Measurements from ENCODE around the gene RYK.
A peak's percentile ranks its signal among the peaks of the same experiment; 100 is the strongest.
"Not testable (repeated sequence)": the region's sequence is repeated elsewhere in the genome, so short reads cannot be mapped to it uniquely, and the experiment has no call there.

Gene RYK

DNA sequence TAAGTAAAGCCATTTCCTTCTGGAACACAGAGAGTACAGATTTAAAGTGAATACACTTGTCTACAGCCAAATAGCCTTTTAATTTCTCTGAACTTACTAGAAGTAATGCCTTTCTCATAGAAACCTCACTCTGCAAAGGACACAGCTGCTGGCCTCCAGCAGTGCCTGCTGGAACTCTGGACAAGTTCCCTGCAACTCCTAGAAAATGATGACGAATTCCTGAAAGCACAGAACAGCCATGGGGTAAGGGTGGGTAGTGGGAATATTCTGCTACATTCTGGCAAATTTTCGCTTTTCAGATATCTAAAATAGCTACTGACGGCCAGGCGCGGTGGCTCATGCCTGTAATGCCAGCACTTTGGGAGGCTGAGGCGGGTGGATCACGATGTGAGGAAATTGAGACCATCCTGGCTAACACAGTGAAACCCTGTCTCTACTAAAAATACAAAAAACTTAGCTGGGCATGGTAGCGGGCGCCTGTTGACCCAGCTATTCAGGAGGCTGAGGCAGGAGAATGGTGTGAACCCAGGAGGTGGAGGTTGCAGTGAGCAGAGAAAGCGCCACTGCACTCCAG is 34.4 kb downstream of the RYK start:
- DNase-seq (ENCODE audit: low read depth), result no peak

DNA sequence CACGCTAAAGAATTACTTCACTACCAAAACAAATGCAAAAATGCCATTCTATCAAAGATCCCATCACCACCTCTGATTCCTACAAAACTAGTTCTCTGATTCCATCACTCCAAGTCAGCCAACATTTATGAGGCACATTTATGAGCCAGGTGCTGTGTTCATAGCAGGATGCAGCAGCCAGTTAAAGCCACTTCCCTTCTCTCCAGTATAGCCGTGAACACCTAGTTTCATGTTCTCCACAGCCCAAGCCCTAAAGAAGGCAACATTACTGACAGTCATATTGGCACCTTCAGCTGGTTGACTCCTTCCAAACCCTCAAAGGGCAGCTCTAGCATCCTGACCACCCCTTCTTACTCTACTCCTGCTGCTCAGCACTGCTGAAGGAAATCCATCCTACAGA is 36.4 kb downstream of the RYK start:
- no peak for DNase-seq (ENCODE audit: low read depth)

DNA sequence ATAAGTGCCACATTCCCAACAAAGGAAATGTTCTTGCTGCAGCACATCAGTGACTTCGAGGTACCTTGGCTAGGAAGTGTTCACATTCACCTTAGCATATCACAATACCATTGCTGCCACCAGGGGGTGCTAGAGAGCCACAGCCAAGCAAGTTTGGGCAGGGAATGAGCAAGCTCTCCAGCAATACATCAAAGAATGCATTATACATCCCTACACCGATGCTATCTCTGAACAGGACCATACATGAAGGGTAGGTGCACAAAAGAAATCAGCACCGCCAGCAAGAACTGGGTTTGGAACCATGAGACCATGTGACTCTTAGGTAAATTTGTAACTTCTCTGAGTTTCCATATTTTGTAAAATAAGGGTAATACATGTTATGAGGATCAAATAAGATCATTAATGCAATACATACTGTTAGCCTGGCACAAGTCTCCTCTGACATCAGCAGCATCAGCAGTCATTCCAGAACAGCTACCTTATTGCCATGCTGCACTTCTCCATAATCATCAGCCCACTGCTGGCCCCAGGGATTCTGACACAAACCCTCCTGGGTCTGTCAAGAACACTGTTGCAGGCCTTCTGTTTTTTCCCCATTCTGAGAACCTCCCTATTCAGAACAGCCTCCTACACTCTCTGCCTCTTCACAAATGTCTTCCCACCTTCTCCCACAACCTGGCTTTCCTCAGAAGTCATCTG is 37.5 kb downstream of the RYK start:
- peak; percentile 77 for DNase-seq (ENCODE audit: low read depth)

DNA sequence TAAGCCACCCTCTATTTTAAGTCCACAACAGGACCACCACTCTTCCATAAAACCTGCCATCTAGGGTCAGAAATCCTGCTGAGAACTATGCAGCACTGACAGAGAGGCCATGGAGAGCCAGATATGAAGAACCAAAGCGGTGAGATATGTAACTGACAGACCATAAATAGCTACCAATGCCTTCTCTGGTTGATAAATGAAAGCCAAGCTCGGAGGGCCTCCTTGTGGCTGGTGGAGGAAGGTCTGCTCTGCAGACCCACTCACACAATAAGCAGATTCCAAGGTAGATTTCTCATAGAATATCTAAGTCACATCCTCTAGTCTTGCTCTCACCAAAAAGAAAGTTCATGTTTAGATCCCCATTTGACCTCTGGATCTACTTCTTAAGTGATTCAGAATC is 38.9 kb downstream of the RYK start:
- DNase-seq (ENCODE audit: low read depth), result no peak

DNA sequence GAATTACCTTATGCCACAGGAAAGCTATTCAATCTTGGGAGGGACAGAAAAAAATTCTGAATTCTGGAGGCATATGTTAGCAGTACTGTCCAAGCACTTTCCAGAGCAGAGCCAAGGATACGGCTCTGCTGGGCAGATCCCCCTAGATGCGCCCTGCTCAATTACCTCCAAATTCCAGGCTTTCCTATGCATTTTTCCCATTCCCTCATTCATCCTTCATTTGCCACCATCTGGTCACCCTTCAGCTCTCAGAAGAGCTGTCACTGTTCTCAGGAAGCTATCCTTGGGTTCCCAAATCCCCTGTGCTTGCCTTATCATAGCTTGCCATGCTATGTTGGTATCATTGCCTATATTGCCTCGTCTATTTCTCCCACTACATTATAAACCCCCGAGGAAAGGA is 45.2 kb downstream of the RYK start:
- DNase-seq (ENCODE audit: low read depth), result no peak

DNA sequence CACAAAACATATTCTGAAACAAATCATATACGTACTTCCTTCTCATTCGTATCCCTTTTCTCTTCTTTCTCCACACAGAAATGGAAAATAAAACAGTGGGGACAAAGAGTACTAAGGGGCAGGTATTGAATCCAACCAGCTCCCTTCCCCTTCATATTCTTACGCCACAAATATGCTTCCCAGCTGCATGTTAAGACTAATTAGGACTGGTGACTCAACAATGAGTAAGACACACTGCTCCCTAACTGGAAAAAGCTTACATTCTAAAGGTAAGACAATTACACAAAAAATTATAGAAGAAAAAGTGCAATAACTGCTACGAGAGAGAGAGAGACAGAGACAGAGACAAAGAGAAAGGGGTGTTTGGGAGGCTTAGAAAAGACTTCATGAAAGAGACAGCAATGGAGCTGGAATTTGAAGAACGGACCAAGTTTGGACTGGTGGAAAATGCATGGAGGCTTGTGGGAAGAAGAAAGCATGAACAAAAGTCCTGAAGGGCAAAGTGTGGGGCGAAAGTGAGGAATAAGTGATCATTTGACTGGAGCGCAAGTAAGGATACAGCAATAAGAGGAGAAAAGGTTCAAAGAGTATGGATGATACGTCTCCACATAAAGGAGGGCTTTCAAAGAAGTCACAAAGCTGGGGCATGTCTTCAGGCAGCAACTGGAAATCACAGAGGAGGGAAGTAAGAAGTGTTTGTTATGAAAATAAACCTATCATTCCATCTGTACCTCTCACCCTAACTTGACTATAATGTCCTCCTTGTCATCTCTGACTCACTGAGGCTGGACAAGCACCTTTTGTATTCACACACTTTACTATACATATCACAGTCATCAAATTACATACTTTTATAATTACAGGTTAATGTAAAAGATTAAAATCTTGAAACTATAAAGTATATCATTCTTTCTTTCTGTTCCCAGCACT is 49.2 kb downstream of the RYK start:
- DNase-seq (ENCODE audit: low read depth), result no peak

DNA sequence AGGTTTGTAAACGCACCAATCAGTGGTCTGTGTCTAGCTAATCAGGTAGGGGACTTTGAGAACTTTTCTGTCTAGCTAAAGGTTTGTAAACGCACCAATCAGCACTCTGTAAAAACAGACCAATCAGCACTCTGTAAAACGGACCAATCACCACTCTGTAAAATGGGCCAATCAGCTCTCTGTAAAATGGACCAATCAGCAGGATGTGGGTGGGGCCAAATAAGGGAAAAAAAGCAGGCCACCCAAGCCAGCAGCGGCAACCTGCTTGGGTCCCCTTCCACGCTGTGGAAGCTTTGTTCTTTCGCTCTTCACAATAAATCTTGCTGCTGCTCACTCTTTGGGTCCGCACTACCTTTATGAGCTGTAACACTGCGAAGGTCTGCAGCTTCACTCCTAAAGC is 50.8 kb downstream of the RYK start:
- DNase-seq (ENCODE audit: low read depth), result not testable (repeated sequence)

DNA sequence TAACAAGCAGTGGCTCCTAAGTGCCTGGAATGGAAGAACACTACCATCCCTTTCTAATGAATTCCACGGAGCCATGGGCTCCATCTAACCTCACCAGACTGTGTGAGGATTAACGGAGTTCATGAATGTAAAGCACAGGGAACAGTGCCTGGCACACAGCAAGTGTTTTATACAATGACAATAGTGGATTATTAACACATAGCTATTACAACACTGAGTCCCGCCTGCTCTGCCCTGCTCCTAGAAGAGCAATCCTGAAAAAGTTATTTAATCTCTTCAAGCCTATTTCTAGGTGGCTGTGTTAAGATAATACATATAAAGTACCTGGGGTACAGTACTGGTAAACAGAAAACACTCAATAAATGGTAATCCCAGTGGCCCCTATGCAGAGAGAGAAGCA is 51.4 kb downstream of the RYK start:
- no peak for DNase-seq (ENCODE audit: low read depth)

DNA sequence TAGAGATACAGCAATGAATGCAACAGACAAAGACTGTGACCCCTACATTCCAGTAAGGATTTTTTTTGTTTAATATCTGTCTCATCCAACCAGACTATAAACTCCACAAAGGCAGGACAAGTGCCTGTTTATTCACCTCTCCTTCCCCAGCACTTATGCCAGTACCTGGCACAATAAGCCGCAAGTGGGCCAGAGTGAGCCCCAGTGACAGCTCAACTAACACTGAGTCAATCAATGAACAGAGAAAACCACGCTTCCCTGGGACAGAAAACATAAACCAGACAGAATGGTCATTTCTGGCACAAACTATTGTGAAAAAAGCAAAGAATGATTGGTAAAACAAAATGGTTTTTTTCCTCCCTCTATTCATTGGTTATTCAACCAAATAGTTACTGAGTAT is 52.2 kb downstream of the RYK start:
- DNase-seq (ENCODE audit: low read depth), result no peak

DNA sequence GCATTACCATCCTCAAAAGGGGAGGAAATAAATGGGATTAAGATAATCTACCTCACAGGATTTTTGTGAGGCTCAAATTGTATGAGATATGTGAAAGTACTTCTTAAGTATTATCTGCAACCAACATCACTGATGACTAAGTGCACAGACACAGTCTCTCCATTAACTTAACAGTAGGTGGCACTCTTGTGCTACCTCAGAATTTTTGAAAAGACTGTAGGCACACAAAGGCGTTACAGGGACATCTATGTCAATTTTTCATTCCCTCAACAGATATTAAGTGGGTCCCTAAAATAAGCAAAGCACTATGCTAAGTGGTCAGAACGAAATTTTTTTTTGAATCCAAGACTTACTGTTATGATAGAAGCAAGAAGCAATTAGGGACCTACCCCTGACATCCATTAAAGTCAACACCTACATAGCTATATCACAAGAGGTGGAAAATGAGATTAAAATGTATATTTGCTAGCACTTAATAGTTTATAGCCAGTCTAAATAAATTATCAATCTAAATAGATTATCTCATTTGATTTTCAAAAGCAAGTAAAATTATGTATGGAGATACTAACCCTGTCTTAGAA is 52.9 kb downstream of the RYK start:
- peak; percentile 7 for DNase-seq (ENCODE audit: low read depth)

DNA sequence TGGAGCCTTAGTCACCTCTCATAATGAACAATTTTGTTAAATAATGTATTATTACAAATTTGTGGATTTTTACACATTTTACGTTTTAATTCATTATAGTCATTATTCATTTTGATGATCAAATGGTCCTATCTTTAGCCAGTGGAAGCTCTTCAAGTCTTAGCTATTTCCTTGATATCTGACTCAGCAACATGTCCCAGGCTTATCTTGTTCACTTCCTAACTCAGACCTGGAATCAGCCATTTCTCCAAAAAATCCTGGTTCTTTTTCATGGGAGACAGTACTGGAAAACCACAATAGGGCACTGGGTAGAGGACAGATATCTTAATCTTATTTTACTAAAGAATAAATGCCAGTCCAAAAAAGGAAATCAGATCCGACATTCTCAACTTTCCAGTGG is 56.4 kb downstream of the RYK start:
- no peak for DNase-seq (ENCODE audit: low read depth)

DNA sequence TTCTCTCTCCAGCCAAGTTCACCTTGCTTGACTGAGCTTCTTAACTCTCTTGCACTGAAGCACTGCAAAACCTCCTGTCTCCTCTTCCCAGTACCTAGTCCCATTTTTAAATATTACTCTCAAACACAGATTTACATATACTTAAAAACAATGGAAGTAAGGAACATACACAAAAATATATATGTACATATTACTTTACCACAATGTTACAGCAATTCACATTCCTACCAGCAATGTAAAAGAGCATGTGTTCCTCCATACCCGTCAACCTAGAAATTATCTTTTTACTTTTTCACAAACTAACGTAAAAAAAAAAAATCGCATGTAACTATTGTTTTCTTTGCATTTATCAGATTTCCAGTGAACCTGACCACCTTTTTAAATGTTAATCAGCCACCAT is 60.4 kb downstream of the RYK start:
- no peak for DNase-seq (ENCODE audit: low read depth)

DNA sequence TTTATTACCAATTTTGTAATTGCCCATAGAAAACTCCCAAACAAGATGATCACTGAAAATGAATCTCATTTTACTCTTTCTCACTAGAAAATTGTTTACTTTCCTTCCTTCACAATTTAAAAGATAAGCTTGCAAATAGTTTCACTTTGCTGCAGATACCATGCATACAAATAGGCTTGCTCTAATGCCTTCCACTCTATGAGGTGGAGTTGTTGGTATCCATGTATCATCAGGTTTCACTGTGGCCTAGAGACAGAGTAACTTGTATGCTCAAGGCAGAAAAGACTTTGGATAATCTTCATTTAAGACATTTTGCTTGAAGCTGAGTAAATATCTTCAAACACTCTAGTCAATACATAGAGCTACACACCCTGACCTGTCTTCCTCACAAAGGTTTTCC is 60.8 kb downstream of the RYK start:
- no peak for DNase-seq (ENCODE audit: low read depth)

DNA sequence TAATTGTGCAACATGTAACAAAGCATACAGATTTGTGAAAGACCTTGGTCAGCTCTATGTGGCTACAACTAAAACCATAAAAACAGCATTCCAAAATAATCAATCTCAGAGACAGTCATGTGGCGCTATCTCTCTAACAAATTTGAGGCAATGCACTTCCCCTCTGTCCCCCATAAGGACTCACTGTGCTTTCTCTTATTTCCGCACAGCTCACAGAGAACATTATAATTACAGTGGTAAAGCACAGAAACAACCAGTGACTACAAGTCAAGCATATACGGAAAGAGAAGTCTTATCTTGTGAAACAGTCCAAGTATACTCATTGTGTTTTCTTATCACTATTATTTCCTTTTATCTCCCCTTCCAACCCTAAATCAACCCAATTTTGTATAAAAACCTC is 64.3 kb downstream of the RYK start:
- DNase-seq (ENCODE audit: low read depth), result no peak

DNA sequence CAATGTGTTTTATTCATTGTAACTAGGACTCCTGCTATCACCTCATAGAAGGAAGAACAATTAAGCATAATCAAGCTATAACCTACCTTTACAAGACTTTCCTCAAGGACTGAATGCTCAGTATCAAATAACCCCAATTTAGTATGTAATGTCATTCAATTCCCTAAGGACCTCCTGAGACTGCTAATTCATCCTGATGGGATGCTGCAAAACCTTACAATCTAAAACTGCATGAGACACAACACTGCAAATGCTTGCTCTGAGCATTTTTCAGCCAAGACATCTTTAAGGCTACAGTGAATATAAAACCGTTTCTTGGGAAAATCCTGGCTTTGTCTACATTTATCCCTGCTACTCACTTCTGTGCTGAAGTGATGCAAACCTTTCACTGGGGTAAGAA is 69.9 kb downstream of the RYK start:
- DNase-seq (ENCODE audit: low read depth), result no peak

DNA sequence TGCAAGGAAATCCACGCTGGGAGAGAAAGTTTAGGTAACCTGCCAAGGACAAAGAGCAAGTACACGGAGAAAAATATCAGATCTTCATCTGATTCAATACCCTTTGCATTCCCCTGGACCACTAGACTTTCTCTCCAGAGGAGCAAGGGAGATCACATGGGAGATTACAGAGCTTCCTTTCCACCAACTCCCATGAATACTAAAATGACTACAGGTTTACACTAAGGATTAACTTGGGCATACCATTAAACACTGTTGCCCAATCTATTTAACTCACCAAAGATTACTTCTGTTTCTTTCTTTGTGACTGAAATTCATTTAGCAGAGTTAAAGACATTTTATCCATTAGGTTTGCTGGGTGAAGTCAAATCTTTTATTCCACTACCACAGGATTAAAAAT is 71.2 kb downstream of the RYK start:
- DNase-seq (ENCODE audit: low read depth), result no peak

DNA sequence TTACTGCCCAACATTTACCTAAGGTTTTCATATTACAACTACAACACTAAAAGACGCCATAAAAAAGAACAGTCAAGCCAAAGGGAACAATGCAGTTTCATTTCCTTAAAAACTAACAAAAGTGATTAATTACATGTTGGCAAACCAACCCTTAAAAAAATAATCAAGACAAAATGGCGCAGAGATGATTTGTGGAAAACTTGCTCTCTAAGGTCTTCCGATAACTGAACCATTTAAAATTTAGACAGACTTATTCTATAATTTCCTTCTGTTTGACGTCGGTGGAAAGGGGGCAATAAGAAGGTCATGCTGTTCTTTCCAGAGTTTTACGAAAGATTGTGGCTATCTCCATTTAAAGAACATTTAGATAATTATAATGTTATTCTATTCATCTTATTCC is 87.6 kb downstream of the RYK start:
- DNase-seq (ENCODE audit: low read depth), result no peak

DNA sequence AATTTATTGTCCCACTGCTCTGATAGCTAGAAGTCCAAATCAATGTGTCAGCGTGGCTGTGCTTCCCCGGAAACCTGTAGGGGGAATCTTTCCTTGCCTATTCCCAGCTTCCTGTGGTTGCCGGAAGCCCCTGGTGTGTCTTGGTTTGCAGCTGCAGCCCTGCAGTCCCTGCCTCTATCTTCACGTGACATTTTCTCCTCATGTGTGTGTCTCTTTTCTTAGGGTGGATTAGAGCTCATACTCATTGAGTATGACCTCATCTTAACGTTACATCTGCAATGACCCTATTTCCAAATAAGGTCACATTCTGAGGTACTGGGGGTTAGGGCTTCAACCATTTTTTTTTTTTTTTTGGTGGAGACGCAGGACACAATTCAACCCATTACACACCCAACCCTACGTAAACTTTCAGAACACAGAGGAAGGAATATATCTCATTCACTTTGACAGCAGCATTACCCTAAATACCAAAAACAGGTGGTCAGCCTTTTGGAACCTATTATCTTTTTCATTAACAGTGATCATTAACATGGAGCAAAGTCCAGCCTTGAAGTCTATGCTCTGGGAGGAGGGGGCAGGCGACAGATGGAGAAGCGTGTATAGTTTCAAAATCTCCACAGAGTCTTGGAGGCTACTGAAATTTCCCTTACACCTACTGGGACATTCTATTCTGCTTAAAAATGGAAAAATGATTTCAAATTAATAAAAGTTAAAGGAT is 88.6 kb downstream of the RYK start:
- no peak for DNase-seq (ENCODE audit: low read depth)

DNA sequence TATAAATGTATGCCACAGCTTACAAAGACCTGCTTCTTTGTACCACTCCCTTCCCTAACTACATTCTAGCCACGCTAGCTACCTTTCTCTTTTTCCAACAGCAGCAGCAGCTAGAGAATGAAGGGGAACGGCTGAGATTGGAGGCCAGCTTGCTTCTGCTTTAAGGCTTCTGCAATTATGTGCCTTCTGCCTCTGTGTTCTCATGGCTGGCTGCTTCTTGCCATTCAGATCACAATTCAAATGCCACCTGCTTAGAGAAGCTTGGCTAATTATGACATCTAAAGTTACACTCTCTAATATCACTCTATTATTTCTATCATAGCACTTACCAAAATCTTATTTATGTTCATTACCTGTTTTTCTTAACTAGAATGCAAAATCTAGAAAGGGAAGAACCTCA is 95.2 kb downstream of the RYK start:
- no peak for DNase-seq (ENCODE audit: low read depth)

DNA sequence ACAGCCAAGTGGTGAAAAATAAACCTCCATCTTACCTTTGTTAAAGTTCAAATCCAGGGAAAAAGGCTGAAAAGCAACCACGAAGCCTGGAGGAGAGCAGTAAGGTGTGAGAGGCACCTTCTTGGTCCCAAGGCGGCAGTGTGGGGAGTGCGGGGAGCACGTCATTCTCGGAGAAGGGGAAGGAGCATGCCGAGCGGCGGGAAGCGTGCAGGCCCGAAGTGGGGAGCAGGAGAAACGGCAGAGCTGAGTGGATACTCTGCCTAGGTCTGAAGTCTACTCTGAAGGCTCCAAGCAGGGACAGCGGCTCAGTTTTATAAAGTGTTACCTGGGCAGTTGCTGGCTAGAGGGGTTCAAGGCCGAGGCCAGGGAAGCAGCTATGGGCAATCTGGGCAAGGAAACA is 96.9 kb downstream of the RYK start:
- DNase-seq (ENCODE audit: low read depth), result no peak

DNA sequence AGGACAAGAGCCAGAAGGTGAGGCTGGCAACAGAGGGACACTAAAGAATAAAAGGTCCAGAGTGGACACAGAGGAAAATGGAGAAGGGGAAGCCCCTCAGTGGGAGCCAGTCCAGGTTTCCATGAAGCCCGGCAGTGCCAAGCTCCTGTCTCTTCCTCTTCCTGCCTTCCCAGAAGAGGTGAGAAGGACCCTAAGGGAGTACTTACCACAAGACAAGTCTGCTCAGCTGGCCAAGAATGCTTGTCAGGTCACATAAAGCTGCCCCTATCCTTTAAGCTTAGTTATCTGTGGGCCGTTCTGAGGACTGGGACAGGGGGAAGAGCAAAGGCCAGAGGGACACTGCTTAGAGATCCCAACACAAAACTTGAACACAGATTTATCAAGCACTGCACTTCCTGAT is 100.2 kb downstream of the RYK start:
- DNase-seq (ENCODE audit: low read depth), result no peak

DNA sequence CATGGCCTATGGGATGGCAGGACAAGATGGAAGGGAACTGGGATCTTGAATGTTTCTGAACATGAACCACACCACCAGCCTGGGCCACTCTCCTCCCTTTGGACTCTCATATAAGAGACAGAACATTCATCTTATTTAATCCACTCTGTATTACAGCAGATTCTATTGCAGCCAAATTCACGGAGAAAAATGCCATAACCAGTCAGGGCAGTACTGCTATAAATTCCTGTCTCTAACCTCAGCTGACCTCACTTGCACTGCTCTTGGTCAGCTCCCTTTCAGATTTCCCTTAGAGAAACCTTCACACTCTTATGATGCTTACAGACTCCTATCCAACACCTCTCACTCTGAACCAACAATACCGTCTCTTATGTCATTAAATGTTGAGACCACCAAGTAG is 101.4 kb downstream of the RYK start:
- DNase-seq (ENCODE audit: low read depth), result no peak

All from stimulated activated CD4-positive, alpha-beta T cell treated with anti-CD3 and anti-CD28 coated beads, Interleukin-2, amount 100 ng/mL, for 4 hours (primary cell).